ENCODE results near the gene MED13.
"Not testable (repeated sequence)": the region's sequence is repeated elsewhere in the genome, so short reads cannot be mapped to it uniquely, and the experiment has no call there.

MED13 gene

GRCh38 chr17:61895391-61895790, 169.7 kb downstream of the MED13 start:
- no peak overlapping the region for H3K14ac ChIP-seq (ENCODE audit: low read length)
- H3K27ac ChIP-seq (replicated peaks; ENCODE audit: low read length), result no peak overlapping the region
- no peak overlapping the region for H2BK12ac ChIP-seq (ENCODE audit: low read length)
- no peaks in the 10 kb centered on the region for H3K9me3 ChIP-seq (replicated peaks in 1 of 2; ENCODE audit: control insufficient read depth in 2 of 2, insufficient read depth in 1 of 2, low read depth in 1 of 2, low read length in 2 of 2)
- no peak overlapping the region for H3K4me2 ChIP-seq (ENCODE audit: insufficient read depth, low read length, poor library complexity, severe bottlenecking)
- H3K4me3 ChIP-seq (ENCODE audit: low read length in 2 of 2), result no peak overlapping the region
- H2AFZ ChIP-seq (ENCODE audit: low read length), result no peak overlapping the region
- H3K79me1 ChIP-seq (ENCODE audit: low read depth, low read length), result no peaks in the 10 kb centered on the region
- H3K9ac ChIP-seq (ENCODE audit: low read depth, low read length, poor library complexity), result no peak overlapping the region
- WGBS, 2 donors (ENCODE audit: extremely low coverage in 2 of 2, insufficient read length in 2 of 2, insufficient replicate concordance in 1 of 2), result no CpG with 5 or more reads among the region's 2 CpGs
- H3K4me1 ChIP-seq (ENCODE audit: control insufficient read depth in 2 of 2, insufficient read depth in 1 of 2, low read depth in 1 of 2, low read length in 2 of 2), result no peaks in the 10 kb centered on the region
- H4K91ac ChIP-seq (ENCODE audit: low read depth, low read length, poor library complexity), result no peak overlapping the region
- H2BK120ac ChIP-seq (ENCODE audit: low read depth, low read length), result no peak overlapping the region
- H2AK5ac ChIP-seq (ENCODE audit: low read depth, low read length), result no peak overlapping the region
- no peaks in the 10 kb centered on the region for H3K27me3 ChIP-seq (ENCODE audit: control insufficient read depth in 3 of 3, insufficient read depth in 3 of 3, low read depth in 1 of 3, low read length in 3 of 3)
- no peak overlapping the region for H4K8ac ChIP-seq (ENCODE audit: low read depth, low read length)
- no peak overlapping the region for H3K23ac ChIP-seq (ENCODE audit: low read depth, low read length, poor library complexity)
- H3K18ac ChIP-seq (ENCODE audit: low read length), result no peak overlapping the region
- no peak for DNase-seq (ENCODE audit: low spot score)
- no peak overlapping the region for H2BK15ac ChIP-seq (ENCODE audit: low read length)
- H3K4ac ChIP-seq (ENCODE audit: low read length), result no peak overlapping the region
- H3K36me3 ChIP-seq (replicated peaks in 1 of 2; ENCODE audit: control insufficient read depth in 2 of 2, insufficient read depth in 2 of 2, low read length in 2 of 2), result peaks cover 0 to 92% of the 10 kb centered on the region in 2 donors
- no peak overlapping the region for H2BK5ac ChIP-seq (ENCODE audit: low read length)

GRCh38 chr17:61894310-61894709, 170.8 kb downstream of the MED13 start:
- H3K14ac ChIP-seq (ENCODE audit: low read length); H4K91ac ChIP-seq (ENCODE audit: low read depth, low read length, poor library complexity); H3K27me3 ChIP-seq (ENCODE audit: control insufficient read depth in 3 of 3, insufficient read depth in 3 of 3, low read depth in 1 of 3, low read length in 3 of 3); H3K23ac ChIP-seq (ENCODE audit: low read depth, low read length, poor library complexity); H3K4me1 ChIP-seq (ENCODE audit: control insufficient read depth in 2 of 2, insufficient read depth in 1 of 2, low read depth in 1 of 2, low read length in 2 of 2); H2AK5ac ChIP-seq (ENCODE audit: low read depth, low read length); H4K8ac ChIP-seq (ENCODE audit: low read depth, low read length); H2BK15ac ChIP-seq (ENCODE audit: low read length); H2AFZ ChIP-seq (ENCODE audit: low read length); H3K27ac ChIP-seq (replicated peaks; ENCODE audit: low read length); H2BK5ac ChIP-seq (ENCODE audit: low read length); H3K18ac ChIP-seq (ENCODE audit: low read length); H3K4me3 ChIP-seq (ENCODE audit: low read length in 2 of 2); H2BK120ac ChIP-seq (ENCODE audit: low read depth, low read length); H3K9me3 ChIP-seq (replicated peaks in 1 of 2; ENCODE audit: control insufficient read depth in 2 of 2, insufficient read depth in 1 of 2, low read depth in 1 of 2, low read length in 2 of 2); DNase-seq (ENCODE audit: low spot score); H3K4ac ChIP-seq (ENCODE audit: low read length); H3K79me1 ChIP-seq (ENCODE audit: low read depth, low read length); H3K9ac ChIP-seq (ENCODE audit: low read depth, low read length, poor library complexity); H2BK12ac ChIP-seq (ENCODE audit: low read length); H3K4me2 ChIP-seq (ENCODE audit: insufficient read depth, low read length, poor library complexity, severe bottlenecking): not testable (repeated sequence)
- peaks cover 0 to 92% of the 10 kb centered on the region in 2 donors for H3K36me3 ChIP-seq (replicated peaks in 1 of 2; ENCODE audit: control insufficient read depth in 2 of 2, insufficient read depth in 2 of 2, low read length in 2 of 2)
- WGBS, 2 donors (ENCODE audit: extremely low coverage in 2 of 2, insufficient read length in 2 of 2, insufficient replicate concordance in 1 of 2), result 100% methylated on average over 1 of the region's 5 CpGs; no CpG with 5 or more reads in 1 of the 2 donors
